Activated T-cell treated with anti-CD3 and anti-CD28 coated beads for 1 hour (primary cell): Measurements from ENCODE around the gene WDR82.
A peak's percentile ranks its signal among the peaks of the same experiment; 100 is the strongest.

Experiments used
- DNase-seq: peaks from one replicate; pipeline ENCODE4 v3.0.0-alpha.2; 2020; ENCODE audit warnings: low read depth

The WDR82 gene

DNA sequence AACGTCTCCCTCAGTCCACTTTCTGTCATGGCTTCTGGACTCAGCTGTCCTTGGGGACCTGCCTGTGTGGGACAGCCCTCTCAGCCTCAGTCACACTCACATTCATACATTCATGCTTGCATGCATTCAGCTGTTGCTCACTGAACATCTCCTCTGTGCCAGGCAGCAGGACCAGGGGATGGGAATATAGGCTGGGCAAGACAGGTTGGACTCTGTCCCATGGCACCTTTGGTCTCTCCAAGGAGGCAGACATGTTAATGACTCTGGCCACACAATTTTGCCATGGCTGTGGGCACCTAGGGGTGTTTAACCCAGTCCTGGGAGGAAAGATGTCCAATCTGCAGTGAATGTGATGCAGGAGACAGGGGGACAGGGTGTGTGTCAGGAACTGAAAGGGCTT, 29.9 kb upstream of the WDR82 start:
- no peak for DNase-seq

DNA sequence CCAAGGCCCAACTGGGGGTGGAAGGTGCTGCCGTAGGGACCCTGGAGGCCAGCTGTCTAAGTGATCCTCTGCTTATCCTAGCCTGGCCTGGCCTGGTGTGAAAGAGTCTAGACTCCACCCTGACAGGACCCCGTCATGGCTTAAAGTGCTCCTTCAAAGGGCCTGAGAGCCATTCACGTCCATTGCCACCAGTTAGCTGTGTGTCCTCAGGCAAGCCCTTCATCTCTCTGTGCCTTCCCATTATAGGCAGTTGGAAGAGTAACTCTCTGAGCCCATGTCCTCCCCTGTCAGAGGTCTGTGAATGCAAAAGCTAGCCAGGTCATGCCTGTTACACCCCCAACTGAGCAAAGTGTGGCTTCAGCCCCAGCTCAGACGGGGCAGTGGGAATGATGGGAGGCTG, 28.5 kb upstream of the WDR82 start:
- DNase-seq: no peak

DNA sequence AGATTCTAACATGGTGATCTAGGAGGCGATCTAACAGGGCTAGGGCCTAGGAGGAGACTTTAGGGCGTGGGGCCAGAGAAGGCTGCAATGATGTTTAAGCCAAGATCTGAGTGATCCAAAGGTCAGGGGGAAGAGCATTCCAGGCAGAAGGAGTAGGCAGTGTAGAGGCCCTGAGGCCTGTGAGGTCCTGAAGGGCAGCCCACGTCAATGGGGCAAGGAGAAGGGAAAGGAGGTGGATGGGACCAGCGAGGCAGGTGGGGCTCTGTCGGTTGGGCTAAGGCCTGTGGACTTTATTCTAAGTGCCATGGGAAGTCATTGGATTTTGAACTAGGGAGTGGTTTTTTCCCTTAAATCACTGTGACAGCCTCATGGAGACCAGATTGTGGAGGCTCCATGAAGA, 27.5 kb upstream of the WDR82 start:
- no peak for DNase-seq

DNA sequence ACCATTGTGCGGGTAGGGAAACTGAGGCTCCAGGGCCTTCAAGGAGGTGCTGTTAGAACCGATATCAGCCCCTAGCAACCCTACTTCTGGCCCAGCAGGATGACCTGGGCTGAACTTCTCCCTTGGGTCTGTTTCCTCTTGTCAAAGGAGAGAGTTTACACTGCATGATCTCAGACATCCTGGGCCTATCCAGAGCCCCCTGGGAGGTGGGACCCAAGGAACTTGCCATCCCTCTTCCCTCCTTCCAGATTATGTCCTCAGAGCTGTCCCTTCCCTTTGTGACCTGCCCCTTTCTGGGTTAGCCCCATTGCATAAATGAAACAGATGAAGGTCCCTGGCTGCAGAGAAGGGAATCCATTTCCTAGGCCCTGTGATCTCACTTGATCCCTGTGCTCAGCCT, 25.4 kb upstream of the WDR82 start:
- no peak for DNase-seq

DNA sequence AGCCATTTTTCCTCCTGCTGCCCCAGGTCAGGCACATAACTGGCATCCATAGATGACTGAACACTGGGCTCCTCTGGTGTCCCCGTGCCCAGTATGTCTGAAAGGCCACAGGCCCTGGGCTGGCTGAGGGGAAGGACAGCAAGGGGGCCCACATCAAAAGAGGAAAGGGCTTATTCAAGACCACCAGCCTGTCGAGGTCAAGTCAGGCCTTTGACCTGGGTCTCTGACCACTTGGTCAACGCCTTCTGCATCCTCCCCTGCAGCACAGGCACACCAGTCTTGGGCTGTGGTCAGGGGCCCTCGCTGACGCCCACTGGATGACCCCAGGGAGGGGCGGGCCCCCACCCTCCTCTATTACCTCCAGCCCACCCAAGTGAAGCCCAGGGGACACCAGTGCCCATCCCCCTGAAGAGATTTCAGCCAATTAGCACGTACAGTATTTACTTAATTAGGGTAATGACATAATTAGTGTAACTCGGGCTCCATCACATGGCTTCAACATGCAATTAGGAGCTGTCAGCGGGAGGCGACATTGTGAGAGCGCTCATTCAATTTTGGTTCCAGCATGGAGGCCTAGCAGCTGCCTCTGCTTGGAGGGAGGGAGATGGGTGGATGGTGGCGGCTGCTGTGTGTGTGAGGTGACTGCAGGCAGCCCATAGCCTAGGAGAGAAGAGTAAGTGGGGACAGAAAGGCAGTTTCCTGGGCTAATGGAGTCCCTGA, 24.1 kb upstream of the WDR82 start:
- DNase-seq: no peak

DNA sequence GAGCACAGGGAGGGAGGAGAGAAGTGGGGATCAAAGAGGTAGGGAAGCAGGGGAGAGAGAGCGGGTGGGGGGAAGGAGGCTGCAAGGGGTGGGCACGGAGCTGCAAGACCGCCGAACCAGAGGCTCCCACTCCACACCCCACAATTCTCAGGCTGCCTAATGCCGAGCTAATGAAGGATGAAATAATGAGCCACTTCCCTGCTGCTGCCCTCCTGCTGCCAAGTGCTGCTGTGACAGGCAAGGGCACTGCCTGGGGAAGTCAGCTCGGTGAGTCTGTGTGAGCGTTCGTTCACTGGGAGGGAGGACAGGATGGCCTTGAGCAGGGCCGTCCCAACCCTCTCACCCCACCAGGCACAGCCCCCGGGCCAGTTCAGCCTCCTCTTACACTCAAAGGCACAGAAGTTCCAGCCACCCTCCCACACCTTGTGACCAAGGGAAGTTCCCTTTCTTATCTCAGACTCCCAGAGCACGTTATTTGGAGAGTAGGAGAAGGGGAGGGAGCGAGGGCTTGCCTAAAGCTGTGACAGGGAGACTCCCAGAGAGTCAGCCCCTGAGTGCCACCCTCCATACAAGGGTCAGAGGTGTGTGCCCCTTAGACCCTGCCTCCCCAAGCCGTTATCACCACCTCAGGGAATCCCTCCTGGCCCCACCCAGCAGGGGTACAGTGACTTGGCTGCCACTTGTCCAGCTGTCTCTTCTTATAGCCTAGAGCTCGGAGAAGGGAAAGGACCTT, 21.6 kb upstream of the WDR82 start:
- DNase-seq: no peak

DNA sequence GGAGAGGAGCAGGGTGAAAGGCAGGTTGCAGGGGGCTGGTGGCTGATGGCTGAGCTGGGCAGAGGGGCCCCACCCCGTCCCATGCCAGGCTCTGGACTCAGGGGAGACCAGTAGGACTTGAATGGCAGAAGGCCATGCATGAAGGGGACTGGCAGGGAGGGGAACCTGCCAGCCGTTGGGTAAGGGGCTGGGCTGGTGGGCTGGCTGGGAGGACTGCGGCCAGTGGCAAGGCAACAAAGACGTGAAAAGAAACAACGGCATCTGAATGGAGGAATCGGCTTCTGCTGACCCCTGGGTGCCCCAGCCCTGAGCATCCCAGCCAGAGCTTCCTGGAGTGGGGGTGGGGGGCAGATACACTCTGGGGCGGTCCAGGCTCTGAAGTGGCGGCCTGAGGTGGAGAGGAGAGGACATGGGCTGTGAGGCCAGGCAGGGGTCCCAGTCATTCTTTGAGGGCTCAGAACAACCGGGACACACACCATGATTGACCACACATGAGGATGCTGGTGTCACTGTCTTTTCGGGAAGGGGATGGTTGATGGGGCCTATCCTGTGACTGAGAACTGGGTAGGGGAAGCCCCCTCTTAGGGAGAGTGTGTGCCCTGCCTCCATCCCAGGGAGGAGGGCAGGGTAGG, 20.9 kb upstream of the WDR82 start:
- no peak for DNase-seq

DNA sequence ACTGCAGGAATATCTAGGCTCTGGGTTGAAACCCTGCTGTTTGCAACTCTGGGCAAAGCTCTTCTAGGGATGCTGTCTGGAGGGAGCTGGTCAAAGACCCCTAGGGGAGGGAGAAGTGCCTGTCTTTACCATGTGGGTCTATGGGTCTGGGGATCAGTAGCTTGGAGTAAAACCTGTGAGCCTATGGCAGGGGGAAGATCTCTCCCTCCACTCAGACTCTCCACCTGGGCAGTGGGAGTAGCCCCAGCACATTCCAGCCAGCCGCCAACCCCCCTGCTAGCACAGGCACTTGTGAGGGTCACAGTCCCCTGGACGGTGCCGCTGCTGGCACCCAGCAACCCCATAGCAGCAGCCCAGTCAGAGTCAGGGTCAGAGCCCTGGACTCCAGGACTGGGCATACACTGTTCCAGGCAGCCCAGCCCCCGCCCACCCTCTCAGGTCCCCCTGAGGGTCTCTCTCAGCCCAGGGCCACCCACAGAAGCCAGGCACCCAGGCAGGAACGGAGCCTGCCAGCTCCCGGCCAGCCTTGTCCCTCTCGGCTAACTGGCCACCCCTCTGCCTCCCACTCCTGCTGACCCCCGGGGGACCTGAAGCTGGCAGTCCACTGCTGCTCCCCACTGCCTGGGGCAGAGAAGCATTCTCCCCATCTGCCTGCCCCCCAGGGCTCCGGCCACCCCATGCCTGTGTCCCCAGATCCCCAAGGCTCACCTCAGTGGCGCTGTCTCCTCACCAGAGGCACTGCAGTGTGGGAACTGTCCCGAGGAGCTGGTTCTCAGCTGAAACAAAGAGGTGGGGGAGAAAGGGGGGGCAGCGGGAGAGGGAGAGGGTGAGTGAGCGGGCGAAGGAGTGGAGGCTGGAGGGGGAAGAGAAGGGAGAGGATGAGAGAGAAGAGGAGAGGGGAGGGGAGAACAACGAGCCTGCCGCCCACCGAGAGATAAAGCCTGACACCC, 20.0 kb upstream of the WDR82 start:
- DNase-seq: no peak

DNA sequence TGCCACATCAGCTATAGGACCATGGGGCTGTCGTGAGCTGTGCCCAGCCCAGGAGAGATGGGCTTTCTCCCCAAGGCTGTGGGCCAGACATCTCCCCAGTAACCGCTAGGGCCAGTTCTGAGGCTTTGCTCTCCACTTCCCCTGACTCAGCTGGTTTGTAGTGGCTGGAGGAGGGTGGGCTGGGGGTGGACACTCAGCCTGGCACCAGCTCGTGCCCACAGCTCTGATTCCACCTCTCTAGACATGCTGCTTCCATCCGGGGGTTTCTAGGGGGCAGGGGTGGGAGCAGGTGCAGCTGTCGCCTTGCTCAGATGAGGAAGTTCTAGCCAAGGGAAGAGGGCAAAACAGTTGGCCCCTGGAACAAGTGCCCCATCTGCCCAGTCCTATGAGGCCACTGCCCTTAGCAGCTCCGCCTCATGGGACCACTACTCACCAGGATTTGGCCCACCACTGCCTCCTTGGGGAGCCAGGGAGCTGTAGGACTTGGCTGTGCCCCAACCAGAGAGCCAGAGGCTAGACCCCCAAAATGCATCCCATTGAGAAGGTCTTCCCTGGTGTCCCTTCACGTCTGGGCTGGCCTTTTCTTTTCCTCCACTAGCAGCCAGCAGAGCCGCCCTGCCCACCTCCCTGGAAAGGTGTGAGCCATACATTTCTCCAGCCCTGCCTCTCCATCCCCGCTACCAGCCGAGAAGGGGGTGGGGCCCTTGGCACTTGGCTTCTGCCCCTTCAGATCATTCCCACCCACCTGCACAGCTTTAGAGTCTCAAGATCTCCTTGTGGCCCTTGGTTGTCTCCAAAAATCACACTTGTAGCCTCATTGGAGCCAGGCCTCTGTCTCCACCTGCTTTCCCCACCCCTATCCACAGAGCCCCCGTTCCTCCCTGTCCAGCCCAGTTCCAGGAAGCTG, 19.0 kb upstream of the WDR82 start:
- no peak for DNase-seq

DNA sequence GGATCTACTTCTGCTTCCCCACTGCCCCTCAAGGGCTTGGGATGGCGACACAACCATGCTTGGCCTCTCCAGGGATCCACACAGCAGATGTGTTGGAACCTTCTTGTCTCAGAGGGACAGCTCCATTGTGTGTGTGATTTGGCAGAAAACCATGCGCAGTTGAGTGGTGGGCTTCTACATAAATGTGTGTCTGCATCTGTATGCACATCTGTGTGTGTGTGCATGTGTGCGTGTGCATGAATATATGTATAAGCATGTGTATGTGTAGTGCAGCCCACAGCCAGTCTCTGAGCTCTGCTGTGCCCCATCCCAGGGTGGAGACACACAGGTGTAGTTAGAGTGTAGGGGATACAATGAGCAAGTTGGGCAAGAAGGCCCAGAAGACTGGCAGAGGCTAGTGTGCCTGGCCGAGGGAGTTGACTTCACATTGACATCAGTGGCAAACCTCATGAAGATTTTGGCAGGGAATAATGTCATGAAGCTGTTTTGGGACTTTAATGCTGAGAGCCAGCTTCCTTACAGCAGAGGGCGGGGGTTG, 17.3 kb upstream of the WDR82 start:
- DNase-seq: no peak

DNA sequence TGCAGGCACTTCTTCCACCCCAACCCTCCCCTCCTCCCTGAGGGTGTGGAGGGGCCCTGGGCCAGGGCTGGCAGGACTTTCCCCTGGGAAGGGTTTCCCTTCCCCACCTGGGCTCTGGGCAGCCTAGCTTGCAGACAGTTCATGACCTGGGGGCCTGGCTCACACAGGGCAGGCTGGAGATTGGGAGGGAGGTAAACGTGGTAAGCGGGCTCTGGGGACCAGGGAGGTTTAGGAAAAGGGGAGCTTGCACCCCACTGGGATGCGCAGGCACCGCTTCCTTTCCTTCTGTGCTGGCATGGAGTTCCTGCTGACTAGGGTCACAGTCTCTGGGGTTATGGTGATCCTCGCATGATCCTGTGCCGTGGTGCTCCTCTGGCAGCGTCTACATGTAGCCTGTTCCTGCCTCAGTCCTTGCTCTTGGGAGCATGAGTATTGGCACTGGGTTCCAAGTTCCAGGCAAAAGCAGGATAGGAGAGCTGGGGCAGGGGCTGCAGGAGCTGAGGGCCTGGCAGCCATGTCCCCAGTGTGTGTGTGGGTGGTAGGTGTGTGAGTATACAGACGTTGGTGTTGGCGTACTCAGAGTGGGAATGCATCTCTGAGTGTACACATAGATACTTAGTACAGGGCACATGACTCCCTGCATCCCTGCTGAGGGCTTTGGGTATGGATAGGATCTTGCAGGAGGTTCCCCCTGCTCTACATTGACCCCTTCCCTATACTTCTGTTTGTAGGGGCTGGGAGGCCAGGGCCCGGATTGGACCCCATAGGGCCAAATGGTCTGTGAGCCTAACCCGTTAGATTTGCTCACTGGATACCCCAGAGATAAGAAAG, 16.1 kb upstream of the WDR82 start:
- no peak for DNase-seq

DNA sequence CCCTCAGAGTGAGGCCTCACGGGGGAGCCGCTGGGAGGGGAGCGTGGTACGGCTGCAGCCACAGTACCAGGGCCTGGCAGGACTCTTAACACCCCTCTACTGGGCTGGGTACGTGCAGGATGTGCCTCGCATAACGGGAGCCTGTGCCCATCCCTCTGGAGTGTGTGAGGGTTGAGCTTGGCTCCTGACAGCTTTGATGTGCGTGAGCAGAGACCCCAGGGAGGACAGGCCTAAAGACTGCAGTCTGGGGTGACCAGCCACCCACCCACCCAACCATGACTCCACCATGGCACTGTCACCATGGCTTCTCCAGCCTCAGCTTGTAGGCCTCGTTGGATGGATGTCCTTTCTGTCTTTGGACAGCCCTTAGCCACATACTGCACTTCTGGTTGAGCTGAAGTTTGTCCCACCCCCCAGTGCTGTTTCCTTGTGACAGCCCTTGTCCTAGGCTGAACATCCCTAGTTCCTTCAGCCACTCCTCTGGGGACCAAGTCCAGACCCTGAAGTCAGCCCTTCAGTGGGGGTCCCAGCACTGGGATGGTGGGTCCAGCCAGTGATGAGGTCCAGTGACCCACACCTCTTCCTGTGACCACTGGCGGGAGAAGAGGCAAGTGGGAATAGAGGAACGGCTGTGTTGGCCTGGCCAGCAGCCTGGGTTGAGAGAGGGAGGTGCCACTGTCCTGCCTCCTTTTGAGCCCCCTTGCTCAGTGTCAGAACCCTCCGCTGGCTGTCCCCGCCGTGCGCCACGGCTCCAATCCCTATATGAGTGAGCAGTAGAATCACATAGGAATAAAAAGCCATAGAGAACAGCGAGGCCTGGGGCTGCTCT, 15.3 kb upstream of the WDR82 start:
- DNase-seq: no peak

DNA sequence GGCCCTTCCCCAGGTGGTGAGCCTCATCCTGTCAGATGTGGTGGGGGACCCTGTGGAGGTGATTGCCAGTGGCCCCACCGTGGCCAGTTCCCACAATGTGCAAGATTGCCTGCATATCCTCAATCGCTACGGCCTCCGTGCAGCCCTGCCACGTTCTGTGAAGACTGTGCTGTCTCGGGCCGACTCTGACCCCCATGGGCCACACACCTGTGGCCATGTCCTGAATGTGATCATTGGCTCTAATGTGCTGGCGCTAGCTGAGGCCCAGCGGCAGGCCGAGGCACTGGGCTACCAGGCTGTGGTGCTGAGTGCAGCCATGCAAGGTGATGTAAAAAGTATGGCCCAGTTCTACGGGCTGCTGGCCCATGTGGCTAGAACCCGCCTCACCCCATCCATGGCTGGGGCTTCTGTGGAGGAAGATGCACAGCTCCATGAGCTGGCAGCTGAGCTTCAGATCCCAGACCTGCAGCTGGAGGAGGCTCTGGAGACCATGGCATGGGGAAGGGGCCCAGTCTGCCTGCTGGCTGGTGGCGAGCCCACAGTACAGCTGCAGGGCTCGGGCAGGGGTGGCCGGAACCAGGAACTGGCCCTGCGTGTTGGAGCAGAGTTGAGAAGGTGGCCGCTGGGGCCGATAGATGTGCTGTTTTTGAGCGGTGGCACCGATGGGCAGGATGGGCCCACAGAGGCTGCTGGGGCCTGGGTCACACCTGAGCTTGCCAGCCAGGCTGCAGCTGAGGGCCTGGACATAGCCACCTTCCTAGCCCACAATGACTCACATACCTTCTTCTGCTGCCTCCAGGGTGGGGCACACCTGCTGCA, 14.0 kb upstream of the WDR82 start:
- no peak for DNase-seq

DNA sequence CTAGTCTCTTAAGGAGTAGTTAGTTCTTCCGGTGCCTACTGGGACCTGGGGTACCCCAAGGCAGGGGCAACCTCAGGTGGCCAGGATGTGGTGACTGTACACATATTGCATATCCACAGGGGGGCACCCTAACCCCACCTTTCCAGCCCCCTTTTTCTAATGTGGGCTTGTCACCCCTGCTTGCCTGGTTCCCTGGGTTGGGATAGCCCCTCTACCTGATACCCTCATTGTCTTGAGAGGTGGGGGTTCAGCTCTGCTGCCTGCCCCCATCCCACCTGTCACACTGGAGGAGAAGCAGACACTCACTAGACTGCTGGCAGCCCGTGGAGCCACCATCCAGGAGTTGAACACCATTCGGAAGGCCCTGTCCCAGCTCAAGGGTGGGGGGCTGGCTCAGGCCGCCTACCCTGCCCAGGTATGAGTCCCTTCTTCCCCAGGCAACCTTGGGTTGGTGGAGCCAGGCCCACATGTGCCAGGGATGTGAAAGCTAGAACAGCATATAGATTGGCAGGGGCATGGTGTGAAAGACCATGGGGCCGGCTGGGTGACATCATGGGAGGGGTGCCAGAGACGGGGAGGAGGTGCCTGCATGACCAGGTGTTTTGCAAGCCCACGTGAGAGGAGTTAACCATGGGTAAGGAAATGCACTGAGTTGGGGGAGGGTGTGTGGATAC, 13.2 kb upstream of the WDR82 start:
- peak; percentile 41 for DNase-seq

DNA sequence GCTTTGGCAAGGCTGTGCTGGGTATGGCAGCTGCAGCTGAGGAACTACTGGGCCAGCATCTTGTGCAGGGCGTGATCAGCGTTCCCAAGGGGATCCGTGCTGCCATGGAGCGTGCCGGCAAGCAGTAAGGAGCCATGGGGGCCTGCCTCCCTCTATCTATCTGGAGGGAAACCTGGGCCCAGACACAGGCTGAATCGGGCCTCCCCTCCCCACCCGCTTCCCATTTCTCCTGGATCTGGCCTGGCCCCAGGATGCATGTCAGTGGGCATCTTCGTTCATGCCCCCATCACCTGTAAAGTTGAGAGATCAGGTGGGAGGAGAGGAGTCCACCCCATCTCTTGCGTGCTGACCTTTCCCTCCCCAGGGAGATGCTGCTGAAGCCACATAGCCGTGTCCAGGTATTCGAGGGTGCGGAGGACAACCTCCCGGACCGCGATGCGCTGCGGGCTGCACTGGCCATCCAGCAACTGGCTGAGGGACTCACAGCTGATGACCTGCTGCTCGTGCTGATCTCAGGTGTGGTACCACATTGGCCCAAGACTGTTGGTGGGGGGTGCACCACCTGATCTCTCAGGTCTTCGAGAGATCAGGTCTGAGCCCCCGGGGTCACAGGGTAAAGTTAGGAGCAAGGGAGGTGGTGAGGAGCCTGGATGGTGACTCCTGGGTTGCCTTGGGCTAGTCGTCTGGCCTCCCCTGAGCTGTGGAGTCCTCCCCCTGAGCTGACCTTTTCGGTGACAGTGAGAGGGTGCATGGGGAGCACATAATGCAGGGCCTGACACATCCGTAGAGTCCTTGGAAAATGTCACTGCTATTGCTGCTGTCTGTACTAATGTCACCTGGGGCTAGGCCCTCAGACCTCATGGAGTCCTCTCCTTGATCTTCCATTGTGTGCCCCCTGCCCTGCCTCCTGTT, 12.4 kb upstream of the WDR82 start:
- DNase-seq: no peak

DNA sequence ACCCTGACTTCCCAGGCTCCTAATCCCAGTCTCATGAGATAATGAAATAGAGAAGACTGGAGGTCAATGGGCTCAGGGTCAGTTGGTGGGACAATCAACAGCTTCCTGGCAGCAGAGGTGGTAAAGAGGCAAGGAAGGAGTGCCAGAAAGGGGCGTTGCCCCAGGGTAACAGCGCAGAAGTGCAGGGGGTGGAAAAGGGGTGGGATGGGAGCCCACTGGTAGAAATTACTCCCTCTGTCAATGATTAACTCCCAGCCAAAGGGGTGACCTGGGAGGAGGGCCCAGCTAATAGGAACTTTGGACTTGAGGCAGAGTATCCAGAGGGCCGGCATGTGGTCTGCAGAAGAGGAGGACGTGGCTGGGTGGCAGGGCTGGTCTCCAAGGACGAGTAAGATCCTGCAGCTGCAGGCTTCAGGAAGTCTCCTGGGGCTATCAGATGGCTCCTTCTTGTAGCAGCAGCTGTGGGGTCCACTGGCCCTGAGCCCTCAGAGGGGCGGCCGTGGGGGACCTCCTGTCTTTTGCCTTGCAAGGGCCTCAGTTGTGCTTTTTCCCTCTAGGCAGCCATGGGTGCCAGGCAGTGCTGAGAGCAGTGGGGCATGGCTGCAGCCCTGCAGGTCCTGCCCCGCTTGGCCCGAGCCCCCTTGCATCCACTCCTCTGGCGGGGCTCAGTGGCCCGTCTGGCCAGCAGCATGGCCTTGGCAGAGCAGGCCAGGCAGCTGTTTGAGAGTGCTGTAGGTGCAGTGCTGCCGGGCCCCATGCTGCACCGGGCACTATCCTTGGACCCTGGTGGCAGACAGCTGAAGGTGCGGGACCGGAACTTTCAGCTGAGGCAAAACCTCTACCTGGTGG, 11.5 kb upstream of the WDR82 start:
- no peak for DNase-seq
